Nephron (organoid): ENCODE measurements around the gene OR2A14.
A peak's percentile ranks its signal among the peaks of the same experiment; 100 is the strongest.

ENCODE experiments used
- H3K27ac Mint-ChIP-seq, 3 experiments: 2 replicates each; pipeline ENCODE4 v1.8.0; 2020; ENCODE audit warnings: mixed read lengths in 3 of 3, mild to moderate bottlenecking in 2 of 3, moderate library complexity in 1 of 3
- H3K27me3 Mint-ChIP-seq: 2 replicates; pipeline ENCODE4 v1.8.0; 2021; ENCODE audit warnings: low read depth, mild to moderate bottlenecking, moderate library complexity, mixed read lengths
- H3K36me3 Mint-ChIP-seq: 2 replicates; pipeline ENCODE4 v1.8.0; 2020; ENCODE audit warnings: low read depth, mixed read lengths
- H3K4me1 Mint-ChIP-seq: 2 replicates; pipeline ENCODE4 v1.8.0; 2020; ENCODE audit warnings: mixed read lengths
- H3K4me3 Mint-ChIP-seq, 3 experiments: 2 replicates each; pipeline ENCODE4 v1.8.0; 2020; ENCODE audit warnings: mild to moderate bottlenecking in 3 of 3, mixed read lengths in 3 of 3, moderate library complexity in 2 of 3
- H3K9me3 Mint-ChIP-seq: 2 replicates; pipeline ENCODE4 v1.8.0; 2020; ENCODE audit warnings: mixed read lengths
- TF ChIP-seq, protein P1 (sequence below), 3 experiments: fragments of 200-600 bp; sonication (generic); IDR thresholded peaks; one replicate each; pipeline ENCODE4 v1.5.0; 2021; ENCODE audit warnings: antibody characterized with exemption in 3 of 3; ENCODE audit not compliant: unreplicated experiment in 3 of 3

OR2A14 gene

DNA sequence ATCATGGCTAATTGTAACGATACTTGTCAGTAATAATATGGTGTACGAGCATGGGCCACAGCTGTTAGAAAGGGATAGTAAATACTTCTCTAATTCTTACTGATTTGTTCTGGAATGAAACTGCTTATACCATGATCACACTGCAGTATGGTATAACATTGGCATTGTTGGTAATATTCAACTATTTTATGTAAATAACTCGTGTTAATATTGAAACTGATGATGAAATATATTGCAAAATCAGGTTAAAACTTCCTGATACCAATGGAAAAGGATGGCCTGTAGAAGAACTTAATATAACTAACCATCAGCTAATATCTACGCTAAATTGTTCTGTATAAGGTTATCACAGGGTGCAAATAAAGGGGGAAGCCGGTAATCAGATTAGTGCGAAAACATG is 10.3 kb downstream of the OR2A14 start:
- TF ChIP-seq, protein P1, sequence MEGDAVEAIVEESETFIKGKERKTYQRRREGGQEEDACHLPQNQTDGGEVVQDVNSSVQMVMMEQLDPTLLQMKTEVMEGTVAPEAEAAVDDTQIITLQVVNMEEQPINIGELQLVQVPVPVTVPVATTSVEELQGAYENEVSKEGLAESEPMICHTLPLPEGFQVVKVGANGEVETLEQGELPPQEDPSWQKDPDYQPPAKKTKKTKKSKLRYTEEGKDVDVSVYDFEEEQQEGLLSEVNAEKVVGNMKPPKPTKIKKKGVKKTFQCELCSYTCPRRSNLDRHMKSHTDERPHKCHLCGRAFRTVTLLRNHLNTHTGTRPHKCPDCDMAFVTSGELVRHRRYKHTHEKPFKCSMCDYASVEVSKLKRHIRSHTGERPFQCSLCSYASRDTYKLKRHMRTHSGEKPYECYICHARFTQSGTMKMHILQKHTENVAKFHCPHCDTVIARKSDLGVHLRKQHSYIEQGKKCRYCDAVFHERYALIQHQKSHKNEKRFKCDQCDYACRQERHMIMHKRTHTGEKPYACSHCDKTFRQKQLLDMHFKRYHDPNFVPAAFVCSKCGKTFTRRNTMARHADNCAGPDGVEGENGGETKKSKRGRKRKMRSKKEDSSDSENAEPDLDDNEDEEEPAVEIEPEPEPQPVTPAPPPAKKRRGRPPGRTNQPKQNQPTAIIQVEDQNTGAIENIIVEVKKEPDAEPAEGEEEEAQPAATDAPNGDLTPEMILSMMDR (IDR thresholded peaks at IDR 0.05; ENCODE audit: unreplicated experiment in 3 of 3), result no peak
- H3K36me3 Mint-ChIP-seq, result no peaks in the 10 kb centered on the region
- no peak overlapping the region for H3K4me3 Mint-ChIP-seq
- peaks cover 8% of the 10 kb centered on the region for H3K27me3 Mint-ChIP-seq
- H3K9me3 Mint-ChIP-seq, result no peaks in the 10 kb centered on the region
- H3K27ac Mint-ChIP-seq, result no peak overlapping the region
- H3K4me1 Mint-ChIP-seq, result no peaks in the 10 kb centered on the region

GRCh38 chr7:144134116-144134515 is 11.1 kb downstream of the OR2A14 start:
- Mint-ChIP-seq H3K36me3 (no peaks in the 10 kb centered on the region), H3K27me3 (peaks cover 8% of the 10 kb centered on the region), H3K9me3 (no peaks in the 10 kb centered on the region), H3K27ac (no peak overlapping the region), H3K4me3 (no peak overlapping the region), H3K4me1 (no peaks in the 10 kb centered on the region)
- TF ChIP-seq, protein P1 (IDR thresholded peaks at IDR 0.05; ENCODE audit: unreplicated experiment in 3 of 3), result no peak

DNA sequence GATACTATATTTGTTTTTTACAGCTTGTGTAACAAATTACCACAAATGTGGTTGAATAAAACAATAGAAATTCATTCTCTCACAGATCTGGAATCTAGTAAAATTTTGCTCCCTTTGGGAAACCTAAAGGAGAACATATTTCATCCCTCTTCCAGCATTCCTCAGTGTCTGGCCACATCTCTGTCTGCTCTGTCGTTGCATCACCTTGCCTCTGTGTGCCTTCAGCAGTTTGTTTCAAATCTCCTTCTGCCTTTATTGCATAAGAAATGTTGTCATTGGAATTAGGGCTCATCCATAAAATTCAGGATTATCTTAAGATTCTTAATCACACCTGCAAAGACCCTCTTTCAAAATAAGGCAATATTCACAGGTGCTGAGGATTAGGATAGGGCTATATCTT is 14.5 kb downstream of the OR2A14 start:
- Mint-ChIP-seq H3K9me3 (peaks cover 2% of the 10 kb centered on the region), H3K4me3 (no peak overlapping the region), H3K4me1 (no peaks in the 10 kb centered on the region), H3K27ac (no peak overlapping the region), H3K36me3 (no peaks in the 10 kb centered on the region), H3K27me3 (peaks cover 4% of the 10 kb centered on the region)
- TF ChIP-seq, protein P1 (IDR thresholded peaks at IDR 0.05; ENCODE audit: unreplicated experiment in 3 of 3), result no peak

GRCh38 chr7:144142187-144142586 is 19.2 kb downstream of the OR2A14 start:
- TF ChIP-seq, protein P1 (IDR thresholded peaks at IDR 0.05; ENCODE audit: unreplicated experiment in 3 of 3), result no peak
- no peaks in the 10 kb centered on the region for H3K27me3 Mint-ChIP-seq
- H3K27ac Mint-ChIP-seq, result no peak overlapping the region
- no peaks in the 10 kb centered on the region for H3K4me1 Mint-ChIP-seq
- no peak overlapping the region for H3K4me3 Mint-ChIP-seq
- no peaks in the 10 kb centered on the region for H3K36me3 Mint-ChIP-seq
- peaks cover 4% of the 10 kb centered on the region for H3K9me3 Mint-ChIP-seq

DNA sequence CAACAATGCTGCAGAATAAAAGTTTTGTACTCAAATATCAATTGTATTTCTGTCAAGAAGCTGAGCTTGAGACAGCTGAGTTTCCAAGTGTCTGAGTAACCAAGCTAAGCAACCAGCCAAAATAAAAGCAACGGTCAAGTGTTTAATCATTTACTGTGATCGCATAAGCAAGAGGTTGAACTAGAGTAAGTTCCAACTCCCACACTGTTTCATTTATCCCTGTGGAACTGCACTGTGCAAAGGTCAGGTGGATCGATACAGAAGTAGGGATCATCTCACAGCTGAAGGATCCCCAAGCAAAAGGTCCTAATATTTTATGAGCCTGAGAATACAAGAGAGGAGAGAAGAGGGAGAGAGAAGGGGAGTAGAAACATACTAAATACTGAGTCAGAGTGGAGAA is 21.4 kb downstream of the OR2A14 start:
- Mint-ChIP-seq H3K27ac (peak overlapping the region in 1 of 3 experiments; percentile 20), H3K9me3 (peaks cover 19% of the 10 kb centered on the region), H3K4me1 (no peaks in the 10 kb centered on the region), H3K4me3 (no peak overlapping the region), H3K36me3 (peaks cover 6% of the 10 kb centered on the region), H3K27me3 (no peaks in the 10 kb centered on the region)
- TF ChIP-seq, protein P1 (IDR thresholded peaks at IDR 0.05; ENCODE audit: unreplicated experiment in 3 of 3), result no peak

- peaks cover 6% of the 10 kb centered on the region for H3K36me3 Mint-ChIP-seq
Observed at GRCh38 chr7:144148224-144148827, 25.4 kb downstream of the OR2A14 start.

More at GRCh38 chr7:144148224-144148827, 25.4 kb downstream of the OR2A14 start:
- Mint-ChIP-seq H3K4me3 (no peak overlapping the region), H3K27me3 (peaks cover 4% of the 10 kb centered on the region), H3K4me1 (no peaks in the 10 kb centered on the region), H3K9me3 (peaks cover 23% of the 10 kb centered on the region), H3K27ac (no peak overlapping the region)
- TF ChIP-seq, protein P1 (IDR thresholded peaks at IDR 0.05; ENCODE audit: unreplicated experiment in 3 of 3), result no peak
